ENCODE results near the gene GOLGA3.
A peak's percentile ranks its signal among the peaks of the same experiment; 100 is the strongest.

GOLGA3 gene

DNA sequence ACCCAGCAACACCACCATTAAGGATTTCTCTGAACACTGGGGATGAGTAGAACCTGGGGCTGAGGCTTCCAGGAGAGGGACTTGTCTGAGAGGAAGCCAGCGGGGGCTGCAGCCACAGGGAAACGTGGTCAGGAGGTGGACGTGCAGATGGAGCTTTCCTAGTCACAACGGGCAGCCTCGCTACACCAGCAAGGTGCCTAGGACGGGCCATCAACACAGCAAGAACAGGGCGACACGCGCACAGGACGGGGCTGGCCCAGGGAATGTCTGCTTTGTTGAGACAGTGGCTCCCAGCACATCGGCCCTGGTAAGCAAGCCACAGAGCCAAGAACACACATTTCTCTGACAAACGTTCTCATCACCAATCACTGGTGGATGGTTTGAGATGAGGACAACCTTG is 92.3 kb downstream of the GOLGA3 start:
- TF ChIP-seq, protein P1, sequence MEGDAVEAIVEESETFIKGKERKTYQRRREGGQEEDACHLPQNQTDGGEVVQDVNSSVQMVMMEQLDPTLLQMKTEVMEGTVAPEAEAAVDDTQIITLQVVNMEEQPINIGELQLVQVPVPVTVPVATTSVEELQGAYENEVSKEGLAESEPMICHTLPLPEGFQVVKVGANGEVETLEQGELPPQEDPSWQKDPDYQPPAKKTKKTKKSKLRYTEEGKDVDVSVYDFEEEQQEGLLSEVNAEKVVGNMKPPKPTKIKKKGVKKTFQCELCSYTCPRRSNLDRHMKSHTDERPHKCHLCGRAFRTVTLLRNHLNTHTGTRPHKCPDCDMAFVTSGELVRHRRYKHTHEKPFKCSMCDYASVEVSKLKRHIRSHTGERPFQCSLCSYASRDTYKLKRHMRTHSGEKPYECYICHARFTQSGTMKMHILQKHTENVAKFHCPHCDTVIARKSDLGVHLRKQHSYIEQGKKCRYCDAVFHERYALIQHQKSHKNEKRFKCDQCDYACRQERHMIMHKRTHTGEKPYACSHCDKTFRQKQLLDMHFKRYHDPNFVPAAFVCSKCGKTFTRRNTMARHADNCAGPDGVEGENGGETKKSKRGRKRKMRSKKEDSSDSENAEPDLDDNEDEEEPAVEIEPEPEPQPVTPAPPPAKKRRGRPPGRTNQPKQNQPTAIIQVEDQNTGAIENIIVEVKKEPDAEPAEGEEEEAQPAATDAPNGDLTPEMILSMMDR (IDR thresholded peaks at IDR 0.05; ENCODE audit: poor library complexity, severe bottlenecking): no peak
- H3K27ac ChIP-seq (ENCODE audit: poor library complexity, severe bottlenecking): no peak overlapping the region
- H3K36me3 ChIP-seq (ENCODE audit: low read depth): peaks cover 83% of the 10 kb centered on the region
- no peaks in the 10 kb centered on the region for H3K4me1 ChIP-seq (ENCODE audit: insufficient read depth, poor library complexity, severe bottlenecking)
- no peak overlapping the region for H3K4me3 ChIP-seq (ENCODE audit: severe bottlenecking)
- ATAC-seq (ENCODE audit: low read depth) (no peak), DNase-seq (ENCODE audit: low spot score) (no peak)
- H3K27me3 ChIP-seq (ENCODE audit: insufficient read depth, poor library complexity, severe bottlenecking): no peaks in the 10 kb centered on the region
- no peaks in the 10 kb centered on the region for H3K9me3 ChIP-seq (ENCODE audit: severe bottlenecking)

DNA sequence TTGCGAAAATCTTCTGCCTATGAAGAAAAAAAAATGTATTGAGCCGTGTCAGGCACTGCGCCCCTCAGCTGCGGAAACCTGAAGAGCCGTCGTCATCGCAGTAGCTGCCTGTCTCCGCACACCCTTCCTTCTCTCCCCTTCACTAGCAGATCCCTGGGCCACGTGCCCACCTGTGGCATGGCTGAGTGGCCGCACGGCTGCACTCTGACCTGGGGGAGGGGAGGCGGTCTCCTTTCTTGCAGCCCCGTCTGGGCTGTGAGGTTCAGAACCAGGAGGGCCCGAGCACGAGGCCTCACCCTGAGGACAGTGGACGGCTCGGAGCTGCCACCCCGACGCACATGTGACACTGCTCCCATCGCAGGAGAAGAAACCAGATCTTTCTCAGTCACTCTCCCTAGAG is 93.2 kb downstream of the GOLGA3 start:
- TF ChIP-seq, protein P1 (IDR thresholded peaks at IDR 0.05; ENCODE audit: poor library complexity, severe bottlenecking): no peak
- Histone ChIP-seq H3K27ac (ENCODE audit: poor library complexity, severe bottlenecking) (no peak overlapping the region), H3K4me1 (ENCODE audit: insufficient read depth, poor library complexity, severe bottlenecking) (no peaks in the 10 kb centered on the region), H3K9me3 (ENCODE audit: severe bottlenecking) (no peaks in the 10 kb centered on the region), H3K27me3 (ENCODE audit: insufficient read depth, poor library complexity, severe bottlenecking) (no peaks in the 10 kb centered on the region), H3K36me3 (ENCODE audit: low read depth) (peaks cover 83% of the 10 kb centered on the region), H3K4me3 (ENCODE audit: severe bottlenecking) (no peak overlapping the region)
- ATAC-seq (ENCODE audit: low read depth) (no peak), DNase-seq (ENCODE audit: low spot score) (no peak)

DNA sequence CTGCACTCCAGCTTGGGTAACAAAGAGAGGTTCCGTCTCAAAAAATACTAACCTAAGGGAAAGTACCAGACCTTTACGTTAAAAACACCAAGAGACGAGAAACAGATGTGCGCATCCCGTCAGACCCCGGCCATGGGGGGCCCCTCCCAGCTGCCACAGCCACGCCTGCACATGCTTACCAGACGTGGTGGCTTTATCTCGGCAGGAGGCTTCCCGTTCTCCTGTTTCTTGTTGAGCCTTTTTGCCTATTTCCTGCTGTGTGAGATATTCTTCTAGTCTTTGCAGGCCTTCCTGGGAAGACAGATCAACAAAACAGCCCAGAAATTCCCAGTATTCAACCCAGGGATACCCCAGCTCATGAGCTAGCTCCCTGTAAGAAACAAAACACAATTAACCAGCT is 94.5 kb downstream of the GOLGA3 start:
- ATAC-seq (ENCODE audit: low read depth): no peak
- DNase-seq (ENCODE audit: low spot score): no peak
- no peaks in the 10 kb centered on the region for H3K4me1 ChIP-seq (ENCODE audit: insufficient read depth, poor library complexity, severe bottlenecking)

DNA sequence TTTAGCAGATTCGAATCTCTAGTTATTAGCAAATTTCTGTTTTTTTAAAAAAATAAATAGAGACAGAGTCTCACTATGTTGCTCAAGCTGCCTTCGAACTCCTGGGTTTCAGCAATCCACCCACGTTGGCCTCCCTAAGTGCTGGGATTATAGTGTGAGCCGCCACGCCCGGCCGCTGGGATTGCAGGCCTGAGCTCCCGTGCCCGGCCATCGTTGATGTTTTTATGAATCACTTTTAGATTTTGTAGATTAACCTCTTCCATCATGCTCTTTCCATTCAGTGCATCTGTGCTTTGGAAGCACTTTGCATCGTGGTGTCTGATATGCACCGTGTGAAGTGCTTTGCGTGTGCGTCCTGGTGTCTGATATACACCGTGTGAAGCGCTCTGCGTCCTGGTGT is 97.1 kb downstream of the GOLGA3 start:
- H3K36me3 ChIP-seq (ENCODE audit: low read depth): peaks cover 79% of the 10 kb centered on the region
- H3K9me3 ChIP-seq (ENCODE audit: severe bottlenecking): no peaks in the 10 kb centered on the region
- no peaks in the 10 kb centered on the region for H3K27me3 ChIP-seq (ENCODE audit: insufficient read depth, poor library complexity, severe bottlenecking)
- ATAC-seq (ENCODE audit: low read depth): no peak
- no peak for DNase-seq (ENCODE audit: low spot score)
- TF ChIP-seq, protein P1 (IDR thresholded peaks at IDR 0.05; ENCODE audit: poor library complexity, severe bottlenecking): no peak
- no peak overlapping the region for H3K4me3 ChIP-seq (ENCODE audit: severe bottlenecking)
- no peaks in the 10 kb centered on the region for H3K4me1 ChIP-seq (ENCODE audit: insufficient read depth, poor library complexity, severe bottlenecking)
- no peak overlapping the region for H3K27ac ChIP-seq (ENCODE audit: poor library complexity, severe bottlenecking)

More for the DNA sequence above, 94.5 kb downstream of the GOLGA3 start:
- Histone ChIP-seq H3K9me3 (ENCODE audit: severe bottlenecking) (no peaks in the 10 kb centered on the region), H3K27ac (ENCODE audit: poor library complexity, severe bottlenecking) (no peak overlapping the region), H3K4me3 (ENCODE audit: severe bottlenecking) (no peak overlapping the region), H3K27me3 (ENCODE audit: insufficient read depth, poor library complexity, severe bottlenecking) (no peaks in the 10 kb centered on the region), H3K36me3 (ENCODE audit: low read depth) (peaks cover 80% of the 10 kb centered on the region)
- TF ChIP-seq, protein P1 (IDR thresholded peaks at IDR 0.05; ENCODE audit: poor library complexity, severe bottlenecking): no peak

DNA sequence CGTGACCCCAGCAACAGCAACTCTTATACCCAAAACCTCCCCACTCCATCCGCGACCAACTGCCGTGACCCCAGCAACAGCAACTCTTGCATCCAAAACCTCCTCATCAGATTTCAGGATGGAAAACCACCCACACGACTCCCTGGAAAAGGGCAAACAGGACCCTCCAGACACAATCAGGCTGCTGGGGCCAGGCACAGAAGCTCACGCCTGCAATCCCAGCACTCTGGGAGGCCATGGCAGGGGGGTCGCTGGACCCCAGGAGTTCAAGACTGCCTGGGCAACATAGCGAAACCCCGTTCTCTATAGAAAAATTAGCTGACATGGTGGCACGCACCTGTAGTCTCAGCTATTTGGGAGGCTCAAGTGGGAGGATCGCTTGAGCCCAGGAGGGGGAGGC is 98.3 kb downstream of the GOLGA3 start:
- no peaks in the 10 kb centered on the region for H3K27me3 ChIP-seq (ENCODE audit: insufficient read depth, poor library complexity, severe bottlenecking)
- ATAC-seq (ENCODE audit: low read depth): peak; percentile 12; the same call in 2 of the 3 replicates
- no peak overlapping the region for H3K27ac ChIP-seq (ENCODE audit: poor library complexity, severe bottlenecking)
- DNase-seq (ENCODE audit: low spot score): no peak
- H3K4me3 ChIP-seq (ENCODE audit: severe bottlenecking): no peak overlapping the region
- H3K36me3 ChIP-seq (ENCODE audit: low read depth): peaks cover 79% of the 10 kb centered on the region
- TF ChIP-seq, protein P1 (IDR thresholded peaks at IDR 0.05; ENCODE audit: poor library complexity, severe bottlenecking): no peak
- H3K9me3 ChIP-seq (ENCODE audit: severe bottlenecking): no peaks in the 10 kb centered on the region
- H3K4me1 ChIP-seq (ENCODE audit: insufficient read depth, poor library complexity, severe bottlenecking): no peaks in the 10 kb centered on the region

All from RWPE2 (cell line).